ENCODE results near the gene AARS1.

- TF ChIP-seq CTCF (IDR thresholded peaks at IDR 0.05) (no peak), POLR2A (IDR thresholded peaks at IDR 0.05) (no peak)
Observed at GRCh38 chr16:70295634-70296033, 6.3 kb upstream of the AARS1 start.

All from lower leg skin (tissue), 3 donors.